SH-SY5Y (cell line): Measurements from ENCODE around the gene ZBED1.

Experiments
- GATA2 ChIP-seq: IDR thresholded peaks from 2 replicates; pipeline ENCODE4 v1.6.1; 2011; ENCODE audit warnings: mild to moderate bottlenecking, low read depth, low read length
- GATA3 ChIP-seq: IDR thresholded peaks from 2 replicates; pipeline ENCODE4 v1.6.1; 2011; ENCODE audit warnings: low read depth, mild to moderate bottlenecking, low read length, moderate library complexity

DNA sequence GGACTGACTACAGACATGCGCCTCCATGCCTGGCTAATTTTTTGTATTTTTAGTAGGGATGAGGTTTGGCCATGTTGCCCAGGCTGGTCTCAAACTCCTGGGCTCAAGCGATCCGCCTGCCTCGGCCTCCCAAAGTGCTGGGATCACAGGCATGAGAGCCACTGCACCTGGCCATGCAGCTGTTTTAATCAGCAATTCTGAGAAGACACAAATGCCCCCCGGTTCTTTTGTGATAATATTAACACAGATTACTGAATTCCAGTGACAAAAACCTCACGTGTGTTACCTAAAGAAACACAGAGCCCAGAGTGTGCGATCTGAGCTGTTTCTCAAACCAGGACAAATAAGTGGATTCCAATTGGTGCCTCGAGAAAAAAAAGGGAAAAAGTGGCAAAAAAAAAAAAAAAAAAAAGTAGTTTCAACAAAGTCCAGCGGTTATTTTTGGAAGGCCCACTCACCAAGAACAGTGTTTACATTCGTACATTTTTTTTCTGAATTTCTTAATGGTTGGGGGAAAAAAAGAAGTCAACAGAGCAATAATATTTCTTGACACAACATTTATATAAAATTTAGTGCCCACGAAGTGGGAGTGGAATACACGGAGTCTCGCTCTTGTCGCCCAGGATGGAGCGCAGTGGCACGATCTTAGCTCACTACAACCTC lies 17.2 kb downstream of the ZBED1 start:
- no peak for TF ChIP-seq GATA2
- TF ChIP-seq GATA3: no peak
